ENCODE measurements around the gene HEPN1. TPM values are rescaled to one million over a fixed set of nuclear protein-coding genes. Genes with fewer than 3 reads are reported as not detected.

The HEPN1 gene
- total RNA-seq, 1 donor, result not detected

DNA sequence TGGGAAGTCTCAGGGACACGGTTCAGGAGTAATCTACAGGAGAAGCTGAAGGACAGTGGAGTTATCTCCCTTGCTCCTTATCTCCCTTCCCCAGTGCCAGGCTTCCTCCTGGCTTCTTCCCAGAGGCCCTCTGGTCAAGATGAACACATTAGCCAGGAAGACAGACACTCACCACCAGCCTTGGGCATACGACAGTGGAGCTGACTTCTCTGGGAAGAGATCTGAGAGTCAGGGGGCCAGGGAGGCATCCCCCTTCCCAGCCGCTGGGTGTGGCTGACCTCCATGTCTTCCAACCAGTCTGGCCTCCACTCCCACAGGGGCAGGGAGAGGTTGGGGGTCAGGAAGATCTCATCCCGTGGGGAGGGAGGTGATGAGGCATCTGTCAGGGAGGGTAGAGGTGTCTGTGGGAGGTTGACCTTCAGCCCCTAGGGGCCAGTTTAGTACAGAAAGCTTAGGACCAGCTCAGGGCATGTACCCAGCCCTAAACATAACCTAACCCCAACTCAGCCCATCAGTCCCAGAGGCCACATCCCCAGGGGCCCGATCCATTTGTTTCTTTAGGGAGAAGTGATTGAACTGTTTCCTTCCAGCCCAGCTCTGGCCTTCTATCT lies 34.1 kb upstream of the HEPN1 start:
- TF ChIP-seq, protein P1, sequence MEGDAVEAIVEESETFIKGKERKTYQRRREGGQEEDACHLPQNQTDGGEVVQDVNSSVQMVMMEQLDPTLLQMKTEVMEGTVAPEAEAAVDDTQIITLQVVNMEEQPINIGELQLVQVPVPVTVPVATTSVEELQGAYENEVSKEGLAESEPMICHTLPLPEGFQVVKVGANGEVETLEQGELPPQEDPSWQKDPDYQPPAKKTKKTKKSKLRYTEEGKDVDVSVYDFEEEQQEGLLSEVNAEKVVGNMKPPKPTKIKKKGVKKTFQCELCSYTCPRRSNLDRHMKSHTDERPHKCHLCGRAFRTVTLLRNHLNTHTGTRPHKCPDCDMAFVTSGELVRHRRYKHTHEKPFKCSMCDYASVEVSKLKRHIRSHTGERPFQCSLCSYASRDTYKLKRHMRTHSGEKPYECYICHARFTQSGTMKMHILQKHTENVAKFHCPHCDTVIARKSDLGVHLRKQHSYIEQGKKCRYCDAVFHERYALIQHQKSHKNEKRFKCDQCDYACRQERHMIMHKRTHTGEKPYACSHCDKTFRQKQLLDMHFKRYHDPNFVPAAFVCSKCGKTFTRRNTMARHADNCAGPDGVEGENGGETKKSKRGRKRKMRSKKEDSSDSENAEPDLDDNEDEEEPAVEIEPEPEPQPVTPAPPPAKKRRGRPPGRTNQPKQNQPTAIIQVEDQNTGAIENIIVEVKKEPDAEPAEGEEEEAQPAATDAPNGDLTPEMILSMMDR (IDR thresholded peaks at IDR 0.05; ENCODE audit: insufficient read depth, low read length), result no peak
- H3K4me3 ChIP-seq (ENCODE audit: low read depth, low read length), result no peak overlapping the region
- DNase-seq (ENCODE audit: low read depth), result no peak

DNA sequence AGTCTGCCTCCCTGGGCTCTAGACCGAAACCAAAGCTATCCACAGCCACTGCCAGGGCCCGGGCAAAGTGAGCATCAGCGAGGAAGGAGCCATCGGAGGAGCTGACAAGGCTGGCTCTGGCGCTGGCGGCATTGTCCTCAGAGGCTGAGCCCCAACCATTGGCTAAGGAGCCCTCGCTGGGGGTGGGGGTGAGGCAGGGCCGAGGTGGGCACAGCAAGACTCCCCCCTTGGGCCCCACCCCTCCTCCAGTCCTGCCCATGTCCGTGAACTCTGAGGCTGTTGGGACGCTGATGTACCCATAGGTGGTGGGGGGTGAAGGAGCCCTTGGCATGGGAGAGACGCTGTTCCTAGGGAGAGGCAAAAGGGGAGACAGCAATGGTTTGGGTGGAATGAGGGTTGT lies 32.6 kb upstream of the HEPN1 start:
- no peak for DNase-seq (ENCODE audit: low read depth)
- TF ChIP-seq, protein P1 (IDR thresholded peaks at IDR 0.05; ENCODE audit: insufficient read depth, low read length), result no peak

DNA sequence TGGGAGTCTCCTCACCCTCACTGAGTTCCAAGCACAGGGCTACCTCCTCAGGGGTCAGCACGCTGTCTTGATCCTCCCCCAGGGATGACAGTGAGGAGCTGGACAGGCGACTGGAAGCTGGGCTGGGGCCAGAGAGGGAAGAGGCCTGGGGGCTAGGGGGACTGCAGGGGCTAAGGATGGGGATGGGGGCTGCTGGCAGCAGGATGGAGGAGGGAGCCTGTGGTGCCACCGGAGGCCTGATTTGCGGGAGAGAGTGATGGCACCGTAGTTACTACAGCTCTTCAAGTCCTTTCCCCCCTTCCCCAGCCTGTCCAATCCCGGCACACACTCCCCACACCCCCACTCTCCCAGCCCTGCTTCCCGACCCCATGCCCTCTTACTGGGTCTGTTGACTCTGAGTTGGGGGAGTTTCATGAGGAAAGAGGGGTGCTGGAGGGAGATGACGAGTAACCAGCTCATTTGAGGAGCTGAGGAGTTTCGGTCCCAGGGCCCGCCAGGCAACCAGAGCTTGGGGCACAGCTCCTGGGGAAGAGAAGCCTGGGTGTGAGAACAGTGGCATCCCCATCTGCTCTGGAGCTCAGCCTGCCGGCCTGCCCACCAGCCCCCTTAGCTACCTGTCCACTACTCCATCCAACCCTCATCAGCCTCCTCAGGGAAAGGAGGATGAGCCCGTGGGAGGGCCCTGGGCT lies 31.9 kb upstream of the HEPN1 start:
- H3K4me3 ChIP-seq (ENCODE audit: low read depth, low read length), result no peak overlapping the region
- TF ChIP-seq, protein P1 (IDR thresholded peaks at IDR 0.05; ENCODE audit: insufficient read depth, low read length), result no peak
- DNase-seq (ENCODE audit: low read depth), result no peak

More for the DNA sequence above, 32.6 kb upstream of the HEPN1 start:
- H3K4me3 ChIP-seq (ENCODE audit: low read depth, low read length), result no peak overlapping the region

DNA sequence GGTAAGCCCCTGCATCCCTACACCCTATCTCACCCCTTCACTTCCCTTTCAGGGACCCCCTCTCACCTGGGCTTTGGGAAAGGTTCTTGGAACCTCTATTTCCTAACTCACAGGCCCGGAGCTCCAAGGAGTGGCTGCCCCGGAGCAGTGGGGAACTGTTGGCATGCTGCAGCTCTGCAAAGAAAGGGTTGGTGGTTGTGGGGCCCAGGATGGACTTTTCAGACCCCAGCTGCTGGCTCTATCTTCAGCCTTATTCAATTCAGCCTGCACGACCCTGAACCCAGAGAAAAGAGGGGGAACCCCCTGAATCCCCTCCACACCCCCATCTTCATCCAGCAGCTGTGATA lies 31.4 kb upstream of the HEPN1 start:
- no peak for DNase-seq (ENCODE audit: low read depth)
- no peak overlapping the region for H3K4me3 ChIP-seq (ENCODE audit: low read depth, low read length)
- TF ChIP-seq, protein P1 (IDR thresholded peaks at IDR 0.05; ENCODE audit: insufficient read depth, low read length), result no peak

DNA sequence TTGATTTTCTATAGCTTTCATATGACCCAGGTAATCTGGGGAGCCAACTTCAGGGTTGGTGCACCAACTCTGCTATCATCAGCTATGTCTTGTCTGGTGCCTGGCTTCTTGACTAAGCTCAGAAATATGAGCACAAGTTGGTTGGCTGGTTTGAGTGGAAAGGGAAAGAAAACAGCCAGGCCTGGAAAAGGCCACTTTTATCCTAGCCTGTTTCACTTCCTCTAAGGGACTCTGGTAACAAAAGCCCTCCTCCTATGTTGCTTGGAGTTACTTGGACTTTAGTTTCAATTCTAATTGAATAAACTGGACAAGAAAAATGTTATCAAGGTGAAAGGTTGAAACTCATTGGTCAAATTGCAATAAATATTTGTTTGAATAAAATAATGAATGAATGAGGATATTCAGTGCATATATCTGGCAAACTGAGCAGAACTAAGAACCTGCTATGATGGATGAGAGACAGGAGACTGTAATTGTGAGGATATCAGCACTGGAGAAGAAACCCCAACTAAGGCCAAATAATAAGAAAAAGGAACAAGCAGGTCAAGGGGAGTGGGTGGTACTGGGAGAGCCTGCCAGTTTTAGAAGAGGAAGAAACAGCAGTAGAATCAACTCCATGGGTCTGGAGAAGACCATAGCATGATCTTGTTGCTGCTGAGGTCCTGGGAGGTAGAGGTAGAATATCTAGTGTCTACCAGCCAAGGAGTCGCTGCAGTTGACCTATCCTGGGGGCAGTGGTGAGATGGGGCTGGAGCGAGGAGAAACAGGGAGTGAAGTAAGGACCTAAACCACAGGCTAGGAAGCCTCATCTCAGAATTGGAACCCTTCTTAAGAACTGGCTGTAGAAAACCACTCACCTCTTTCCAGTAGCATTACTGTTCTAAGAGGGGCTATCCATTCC lies 29.6 kb upstream of the HEPN1 start:
- no peak for DNase-seq (ENCODE audit: low read depth)
- TF ChIP-seq, protein P1 (IDR thresholded peaks at IDR 0.05; ENCODE audit: insufficient read depth, low read length), result no peak

DNA sequence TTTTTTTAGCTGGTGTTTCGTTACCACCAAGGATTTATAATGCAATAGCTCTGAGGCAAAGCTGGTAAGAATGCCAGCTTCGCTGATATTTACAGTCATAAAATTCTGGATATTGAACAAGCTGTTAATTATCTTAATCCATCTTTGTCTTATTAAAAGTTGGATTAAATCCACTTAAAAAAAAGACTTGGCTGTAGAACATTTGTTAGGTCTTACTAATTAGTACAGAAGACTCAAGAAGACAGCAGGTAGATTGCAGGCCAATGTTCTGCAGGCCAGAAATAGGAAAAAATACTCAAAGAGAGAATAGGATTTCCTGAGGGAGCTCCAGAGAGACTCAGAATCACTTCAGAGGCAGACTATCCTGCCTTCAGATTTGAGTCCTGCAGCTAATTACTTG lies 28.9 kb upstream of the HEPN1 start:
- no peak for DNase-seq (ENCODE audit: low read depth)
- no peak overlapping the region for H3K4me3 ChIP-seq (ENCODE audit: low read depth, low read length)
- TF ChIP-seq, protein P1 (IDR thresholded peaks at IDR 0.05; ENCODE audit: insufficient read depth, low read length), result no peak

More for the DNA sequence above, 29.6 kb upstream of the HEPN1 start:
- H3K4me3 ChIP-seq (ENCODE audit: low read depth, low read length), result no peak overlapping the region

Data from fibroblast of the aortic adventitia (primary cell).